GM21390 (cell line): ENCODE data around the gene UTF1.
"Not testable (repeated sequence)": the region's sequence is repeated elsewhere in the genome, so short reads cannot be mapped to it uniquely, and the experiment has no call there.

Experiments used
- ATAC-seq: cut with Tn5 transposase; IDR thresholded peaks from one replicate; pipeline ENCODE4 v1.9.1; 2021; ENCODE audit not compliant: unreplicated experiment

UTF1 gene

GRCh38 chr10:133261726-133262325, 31.8 kb downstream of the UTF1 start:
- peak; percentile 55 for ATAC-seq

- ATAC-seq: no peak
Observed at GRCh38 chr10:133262696-133263095, 32.7 kb downstream of the UTF1 start.

- ATAC-seq: no peak
Observed at GRCh38 chr10:133263674-133264073, 33.7 kb downstream of the UTF1 start.

- ATAC-seq: no peak
Observed at GRCh38 chr10:133264461-133264860, 34.4 kb downstream of the UTF1 start.

GRCh38 chr10:133265052-133265451, 35.0 kb downstream of the UTF1 start:
- ATAC-seq: not testable (repeated sequence)

- no peak for ATAC-seq
Observed at GRCh38 chr10:133266056-133266795, 36.2 kb downstream of the UTF1 start.

- no peak for ATAC-seq
Observed at GRCh38 chr10:133267293-133267692, 37.3 kb downstream of the UTF1 start.

- no peak for ATAC-seq
Observed at GRCh38 chr10:133267829-133268228, 37.8 kb downstream of the UTF1 start.

GRCh38 chr10:133268532-133268931, 38.5 kb downstream of the UTF1 start:
- ATAC-seq: no peak

GRCh38 chr10:133269367-133269766, 39.4 kb downstream of the UTF1 start:
- ATAC-seq: no peak

GRCh38 chr10:133270204-133270603, 40.2 kb downstream of the UTF1 start:
- ATAC-seq: no peak

- no peak for ATAC-seq
Observed at GRCh38 chr10:133270773-133271297, 40.8 kb downstream of the UTF1 start.

- ATAC-seq: no peak
Observed at GRCh38 chr10:133271521-133272300, 41.7 kb downstream of the UTF1 start.

GRCh38 chr10:133272301-133272963, 42.4 kb downstream of the UTF1 start:
- no peak for ATAC-seq

GRCh38 chr10:133272964-133273420, 43.0 kb downstream of the UTF1 start:
- no peak for ATAC-seq

GRCh38 chr10:133273534-133274143, 43.6 kb downstream of the UTF1 start:
- no peak for ATAC-seq

- peak; percentile 50 for ATAC-seq
Observed at GRCh38 chr10:133274751-133275683, 45.0 kb downstream of the UTF1 start.

GRCh38 chr10:133275684-133276092, 45.7 kb downstream of the UTF1 start:
- ATAC-seq: peak; percentile 37

GRCh38 chr10:133276100-133276434, 46.0 kb downstream of the UTF1 start:
- no peak for ATAC-seq
